Spinal cord (tissue), 10 donors: ENCODE measurements around the gene SCAF8. TPM values are rescaled to one million over a fixed set of nuclear protein-coding genes. Genes with fewer than 3 reads are reported as not detected.
"Not testable (repeated sequence)": the region's sequence is repeated elsewhere in the genome, so short reads cannot be mapped to it uniquely, and the experiment has no call there.

Experiments
- DNase-seq, 6 donors: peaks; one replicate each; pipeline versions ENCODE4 v3.0.0 to v3.0.0-alpha.2; 2013 to 2015; ENCODE audit warnings: low spot score in 6 of 6, low read depth in 4 of 6
- H3K27ac ChIP-seq: one replicate; pipeline ENCODE4 v1.5.1; 2013; ENCODE audit warnings: low read depth, low read length, control low read depth
- H3K27me3 ChIP-seq: one replicate; pipeline ENCODE4 v1.6.1; 2013; ENCODE audit warnings: low read length; ENCODE audit not compliant: control insufficient read depth, insufficient read depth
- H3K36me3 ChIP-seq: one replicate; pipeline ENCODE4 v1.6.1; 2013; ENCODE audit warnings: low read length; ENCODE audit not compliant: control insufficient read depth, insufficient read depth
- H3K4me1 ChIP-seq: one replicate; pipeline ENCODE4 v1.6.1; 2013; ENCODE audit warnings: low read length; ENCODE audit not compliant: control insufficient read depth, insufficient read depth
- H3K4me3 ChIP-seq: one replicate; pipeline ENCODE4 v1.5.1; 2013; ENCODE audit warnings: low read depth, low read length, control low read depth
- H3K9me3 ChIP-seq: one replicate; pipeline ENCODE4 v1.6.1; 2013; ENCODE audit warnings: low read length; ENCODE audit not compliant: control insufficient read depth, insufficient read depth
- WGBS: methylation state at CpG from one replicate; pipeline ENCODE4 v1.1.5; 2013; ENCODE audit warnings: missing lambda C conversion rate; ENCODE audit not compliant: insufficient coverage; 5-methylcytosine and 5-hydroxymethylcytosine counted together
- polyA plus RNA-seq, 2 donors: library from polyadenylated mRNA; unstranded; fragments of 120-200 nt; gene quantifications; one replicate each; pipeline ENCODE4 v1.2.1, GENCODE V29; 2013; ENCODE audit not compliant: insufficient read length in 2 of 2
- total RNA-seq, 2 donors: library from RNA; depleted of rRNA in 1 of 2; stranded (reverse); fragments of 120-200 nt in 1 of 2; fragments of >200 nt in 1 of 2; gene quantifications; one replicate each; pipeline versions ENCODE4 v1.2.3 to v1.2.4, GENCODE V29; 2013 to 2014
- donor health status: healthy.

Gene SCAF8
- total and polyA plus RNA-seq, 4 donors, result 31.1 to 69.8 (median 45.4) TPM

DNA sequence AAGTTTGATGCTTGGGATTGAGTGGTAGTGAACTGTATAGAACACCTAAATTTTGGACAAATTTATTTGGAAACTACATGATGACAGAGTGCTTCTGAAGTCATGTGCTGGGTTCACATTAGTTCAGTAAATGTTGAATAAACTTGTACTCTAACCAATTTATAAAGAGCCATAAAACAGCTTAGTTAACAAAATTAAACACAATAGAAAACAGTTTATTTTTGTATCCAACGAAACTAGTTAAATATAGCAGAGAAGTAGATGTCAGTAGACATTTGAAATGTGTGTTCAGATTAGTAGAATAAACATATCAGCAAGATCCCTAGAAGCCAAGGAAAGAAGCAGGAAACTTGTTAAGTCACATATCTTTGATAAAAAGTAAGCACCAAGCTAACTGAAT lies 32.1 kb downstream of the SCAF8 start:
- WGBS, result no CpG with 5 or more reads among the region's 1 CpG
- Histone ChIP-seq H3K4me3 (no peak overlapping the region), H3K36me3 (peaks cover 2% of the 10 kb centered on the region), H3K27me3 (no peaks in the 10 kb centered on the region), H3K27ac (no peak overlapping the region), H3K4me1 (peaks cover 5% of the 10 kb centered on the region), H3K9me3 (no peaks in the 10 kb centered on the region)
- no peak for DNase-seq

DNA sequence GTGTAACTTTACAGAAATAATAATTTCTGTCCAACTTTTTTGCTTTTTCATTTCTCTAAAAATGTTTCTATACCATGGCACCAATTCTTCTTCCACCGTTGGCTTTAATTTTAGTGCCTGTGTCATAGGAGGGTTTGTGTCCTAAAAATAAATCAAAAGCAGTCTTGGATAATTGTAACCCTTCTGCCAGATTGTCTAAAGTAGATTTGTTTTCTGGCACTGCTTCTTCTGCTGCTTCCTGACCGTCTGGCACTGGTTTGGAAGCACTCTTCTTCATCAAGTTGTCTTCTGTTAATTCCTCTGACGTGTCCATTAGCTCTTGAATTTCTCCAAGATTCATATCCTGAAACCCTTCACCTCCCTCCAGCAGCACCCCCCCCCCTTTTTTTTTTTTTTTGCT lies 33.1 kb downstream of the SCAF8 start:
- H3K9me3 ChIP-seq, result no peaks in the 10 kb centered on the region
- no peaks in the 10 kb centered on the region for H3K27me3 ChIP-seq
- WGBS, result 22% methylated on average over 1 of the region's 3 CpGs
- peaks cover 2% of the 10 kb centered on the region for H3K36me3 ChIP-seq
- no peak overlapping the region for H3K4me3 ChIP-seq
- H3K4me1 ChIP-seq, result peaks cover 5% of the 10 kb centered on the region
- no peak overlapping the region for H3K27ac ChIP-seq
- DNase-seq, result peak in 2 of 6 donors; percentile 7 to 33

DNA sequence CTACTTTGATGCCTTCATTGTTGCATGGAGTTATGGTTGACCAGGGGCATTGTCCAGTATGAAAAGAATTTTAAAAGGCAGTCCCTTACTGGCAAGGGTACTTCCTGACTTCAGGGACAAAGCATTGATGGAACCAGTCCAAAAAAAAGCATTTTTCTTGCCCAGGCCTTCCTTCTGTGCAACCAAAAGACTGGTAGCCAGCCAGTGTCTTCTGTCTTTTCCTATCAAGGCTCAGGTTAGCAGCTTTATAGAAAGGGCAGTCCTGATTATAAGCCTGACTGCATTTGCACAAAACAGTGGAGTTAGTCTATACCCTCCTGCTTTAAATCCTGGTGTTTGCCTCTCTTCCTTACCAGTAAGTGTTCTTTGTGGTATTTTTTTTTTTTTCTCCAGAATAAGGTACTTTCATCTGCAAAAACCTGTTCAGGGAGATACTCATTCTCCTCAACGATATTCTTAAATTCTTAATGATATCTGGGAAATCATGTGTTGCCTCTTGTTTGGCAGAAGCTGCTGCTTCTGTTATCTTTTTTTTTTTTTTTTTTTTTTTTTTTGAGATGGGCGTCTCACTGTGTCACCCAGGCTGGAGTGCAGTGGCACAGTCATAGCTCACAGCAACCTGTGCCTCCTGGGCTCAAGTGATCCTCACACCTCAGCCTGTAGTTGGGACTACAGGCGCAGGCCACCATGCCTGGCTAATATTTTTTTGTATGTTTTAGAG lies 33.9 kb downstream of the SCAF8 start:
- Histone ChIP-seq H3K36me3 (peaks cover 2% of the 10 kb centered on the region), H3K4me1 (peaks cover 5% of the 10 kb centered on the region), H3K27me3 (no peaks in the 10 kb centered on the region), H3K9me3 (no peaks in the 10 kb centered on the region), H3K4me3 (no peak overlapping the region), H3K27ac (no peak overlapping the region)
- WGBS, result 20% methylated on average over 1 of the region's 3 CpGs
- DNase-seq, result peak in 5 of 6 donors; percentile 12 to 65 (median 22)

DNA sequence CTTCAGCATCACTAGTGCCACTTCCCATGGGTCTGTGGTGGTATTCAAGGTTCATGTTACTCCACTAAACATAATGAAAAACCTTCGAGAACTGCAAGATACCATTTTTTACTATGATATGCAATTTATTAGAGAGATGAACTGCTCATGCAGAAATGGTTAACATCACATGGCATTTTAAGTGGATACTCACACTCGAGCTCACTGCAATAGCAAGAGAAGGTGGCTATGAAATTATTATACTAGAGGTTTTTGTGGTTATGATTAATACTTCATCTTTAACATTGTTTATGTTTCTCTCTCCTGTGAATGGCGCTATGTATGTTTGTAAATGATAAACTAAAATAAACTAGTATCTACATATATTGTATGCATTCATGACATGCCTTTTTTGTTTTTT lies 35.1 kb downstream of the SCAF8 start:
- WGBS, result no CpG with 5 or more reads among the region's 3 CpGs
- Histone ChIP-seq H3K36me3 (peaks cover 2% of the 10 kb centered on the region), H3K9me3 (no peaks in the 10 kb centered on the region), H3K27me3 (no peaks in the 10 kb centered on the region), H3K4me1 (peaks cover 5% of the 10 kb centered on the region), H3K27ac (no peak overlapping the region), H3K4me3 (no peak overlapping the region)
- no peak for DNase-seq

DNA sequence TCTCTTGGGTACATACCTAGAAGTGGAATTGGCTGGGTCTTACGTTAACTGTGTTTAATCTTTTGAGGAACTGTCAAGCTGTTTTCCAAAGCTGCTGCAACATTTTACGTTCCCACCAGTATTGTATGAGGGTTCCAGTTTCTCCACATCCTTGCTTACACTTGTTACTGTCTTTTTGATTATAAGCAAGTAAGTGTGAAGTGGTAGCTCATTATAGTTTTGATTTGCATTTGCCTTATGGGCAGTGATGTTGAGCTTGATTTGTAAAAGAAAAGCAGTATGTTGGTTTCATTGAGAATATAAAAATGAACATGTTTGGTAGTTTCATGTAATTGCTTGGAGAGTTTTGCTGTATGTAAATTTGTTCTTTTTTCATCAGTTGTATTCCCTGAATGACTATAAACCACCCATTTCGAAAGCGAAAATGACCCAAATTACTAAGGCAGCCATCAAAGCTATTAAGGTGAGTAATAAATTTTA lies 40.4 kb downstream of the SCAF8 start:
- peaks cover 2% of the 10 kb centered on the region for H3K4me1 ChIP-seq
- no peaks in the 10 kb centered on the region for H3K27me3 ChIP-seq
- H3K4me3 ChIP-seq, result no peak overlapping the region
- no peak overlapping the region for H3K27ac ChIP-seq
- H3K9me3 ChIP-seq, result no peaks in the 10 kb centered on the region
- DNase-seq, result peak in 2 of 6 donors; percentile 19 to 43
- 80% methylated on average over 1 of the region's 4 CpGs for WGBS
- peaks cover 5% of the 10 kb centered on the region for H3K36me3 ChIP-seq

DNA sequence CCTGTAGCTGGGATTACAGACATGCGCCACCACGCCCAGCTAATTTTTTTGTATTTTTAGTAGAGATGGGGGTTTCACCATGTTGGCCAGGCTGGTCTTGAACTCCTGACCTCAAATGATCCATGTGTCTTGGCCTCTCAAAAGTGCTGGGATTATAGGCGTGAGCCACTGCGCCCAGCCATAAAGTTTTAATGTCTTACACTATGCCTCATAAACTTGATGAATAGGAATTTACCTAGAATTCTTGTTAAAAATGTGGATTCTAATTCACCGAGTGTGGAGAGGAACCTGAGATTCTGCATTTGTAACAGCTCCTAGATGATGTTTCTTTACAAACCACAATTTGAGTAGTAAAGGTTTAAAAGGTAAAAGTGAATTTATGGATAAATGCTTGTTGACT lies 45.9 kb downstream of the SCAF8 start:
- not testable (repeated sequence) for H3K36me3 ChIP-seq, DNase-seq, H3K27ac ChIP-seq, H3K4me3 ChIP-seq, H3K9me3 ChIP-seq, H3K27me3 ChIP-seq, H3K4me1 ChIP-seq
- no CpG with 5 or more reads among the region's 5 CpGs for WGBS

DNA sequence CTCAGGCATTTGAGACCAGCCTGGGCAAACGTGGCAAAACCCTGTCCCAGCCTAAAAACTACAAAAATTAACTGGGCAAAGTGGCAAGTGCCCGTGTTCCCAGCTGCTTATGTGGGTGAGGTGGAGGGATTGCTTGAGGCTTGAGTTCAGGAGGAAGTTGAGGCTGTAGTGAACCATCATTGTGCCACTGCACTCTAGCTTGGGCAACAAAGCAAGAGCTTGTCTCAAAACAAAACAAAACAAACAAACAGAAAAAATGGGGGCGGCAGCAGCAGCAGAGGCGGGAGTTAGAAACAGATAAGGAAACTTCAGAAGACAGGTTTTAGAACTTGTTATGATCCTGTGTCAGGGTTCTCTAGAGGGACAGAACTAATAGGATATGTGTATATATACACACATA lies 49.0 kb downstream of the SCAF8 start:
- no peak overlapping the region for H3K4me3 ChIP-seq
- no peaks in the 10 kb centered on the region for H3K4me1 ChIP-seq
- no peaks in the 10 kb centered on the region for H3K9me3 ChIP-seq
- DNase-seq, result no peak
- H3K36me3 ChIP-seq, result peaks cover 3% of the 10 kb centered on the region
- no peaks in the 10 kb centered on the region for H3K27me3 ChIP-seq
- no peak overlapping the region for H3K27ac ChIP-seq
- WGBS, result no CpG with 5 or more reads among the region's 4 CpGs

DNA sequence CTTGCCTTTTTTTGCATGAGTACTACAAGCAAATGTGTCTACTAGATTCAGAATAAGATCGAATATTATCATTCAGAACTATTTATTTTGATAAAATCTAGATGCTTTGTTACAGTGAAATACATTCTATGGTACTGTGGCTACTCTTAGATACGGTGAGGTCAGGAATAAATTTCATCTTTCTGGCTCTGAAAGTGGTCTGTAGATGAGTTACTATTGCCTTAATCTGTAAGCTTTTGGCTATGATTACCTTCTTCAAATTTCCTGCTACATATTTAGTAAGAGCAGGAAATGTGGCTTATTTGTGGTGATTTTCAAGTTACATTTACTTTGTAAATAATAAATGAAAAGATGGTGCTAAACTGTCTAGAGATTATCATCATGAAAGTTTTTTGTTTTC lies 50.0 kb downstream of the SCAF8 start:
- Histone ChIP-seq H3K9me3 (no peaks in the 10 kb centered on the region), H3K27me3 (no peaks in the 10 kb centered on the region), H3K27ac (no peak overlapping the region), H3K4me3 (no peak overlapping the region), H3K36me3 (peaks cover 3% of the 10 kb centered on the region), H3K4me1 (no peaks in the 10 kb centered on the region)
- no peak for DNase-seq
- 100% methylated on average over 1 of the region's 2 CpGs for WGBS

DNA sequence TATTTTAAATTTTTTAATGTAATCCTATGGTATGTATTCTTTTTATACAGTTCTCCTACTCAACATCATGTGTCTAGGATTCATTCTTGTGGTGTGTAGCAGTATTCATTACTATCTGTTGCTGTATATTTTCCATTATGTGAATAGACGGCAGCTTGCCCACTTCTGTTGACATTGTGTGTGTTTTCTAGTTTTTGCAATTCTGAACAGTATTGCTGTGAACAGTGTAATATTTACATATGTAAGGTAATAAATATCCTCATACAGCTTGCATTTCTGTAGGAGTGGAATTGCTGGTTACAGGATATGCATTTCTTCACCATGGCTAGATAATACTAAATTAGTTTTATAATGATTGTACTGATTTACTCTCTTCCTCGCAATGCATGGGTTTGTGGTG lies 51.9 kb downstream of the SCAF8 start:
- H3K27ac ChIP-seq, result no peak overlapping the region
- peaks cover 7% of the 10 kb centered on the region for H3K36me3 ChIP-seq
- H3K4me3 ChIP-seq, result no peak overlapping the region
- no peaks in the 10 kb centered on the region for H3K4me1 ChIP-seq
- no peaks in the 10 kb centered on the region for H3K27me3 ChIP-seq
- no peaks in the 10 kb centered on the region for H3K9me3 ChIP-seq
- no CpG with 5 or more reads among the region's 2 CpGs for WGBS
- DNase-seq, result no peak

DNA sequence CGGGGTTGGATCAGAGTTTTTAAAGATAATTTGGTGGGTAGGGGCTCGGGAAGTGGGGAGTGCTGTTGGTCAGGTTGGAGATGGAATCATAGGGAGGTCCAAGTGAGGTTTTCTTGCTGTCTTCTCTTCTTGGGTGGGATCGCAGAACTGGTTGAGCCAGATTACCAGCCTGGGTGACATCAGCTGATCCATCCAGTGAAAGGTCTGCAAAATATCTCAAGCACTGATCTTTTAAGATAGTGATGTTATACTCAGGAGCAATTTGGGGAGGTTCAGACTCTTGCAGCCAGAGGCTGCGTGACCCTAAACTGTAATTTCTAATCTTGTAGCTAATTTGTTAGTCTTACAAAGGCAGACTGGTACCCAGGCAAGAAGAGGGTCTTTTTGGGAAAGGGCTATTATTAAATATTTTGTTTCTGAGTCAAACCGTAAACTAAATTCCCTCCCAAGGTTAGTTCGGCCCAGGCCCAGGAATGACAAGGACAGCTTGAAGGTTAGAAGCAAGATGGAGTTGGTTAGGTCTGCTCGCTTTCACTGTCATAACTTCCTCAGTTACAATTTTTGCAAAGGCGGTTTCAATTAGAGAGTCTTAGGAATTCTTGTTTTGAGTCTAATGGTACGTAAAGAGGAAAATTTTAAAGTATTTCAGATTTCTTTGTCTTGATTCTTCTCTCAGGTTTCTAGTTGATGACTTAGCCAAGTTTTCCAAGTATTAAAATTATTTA lies 53.1 kb downstream of the SCAF8 start:
- Histone ChIP-seq H3K9me3 (no peaks in the 10 kb centered on the region), H3K4me3 (no peak overlapping the region), H3K36me3 (peaks cover 7% of the 10 kb centered on the region), H3K4me1 (no peaks in the 10 kb centered on the region), H3K27ac (no peak overlapping the region), H3K27me3 (no peaks in the 10 kb centered on the region)
- no peak for DNase-seq
- WGBS, result 96% methylated on average over 3 of the region's 9 CpGs
